Fibroblast of lung (primary cell): ENCODE results near the gene POLR2F. TPM values are rescaled to one million over a fixed set of nuclear protein-coding genes. Genes with fewer than 3 reads are reported as not detected.

Experiments
- DNase-seq, 2 donors: peaks; one replicate each; pipeline versions ENCODE4 v3.0.0 to v3.0.0-alpha.2; 2010; ENCODE audit warnings: low read depth in 2 of 2
- H2AFZ ChIP-seq: 2 replicates; pipeline ENCODE4 v1.5.1; 2012; ENCODE audit warnings: low read length, control low read depth, inconsistent platforms
- H3K27ac ChIP-seq: 2 replicates; pipeline ENCODE4 v1.5.1; 2011; ENCODE audit warnings: low read length, control low read depth; ENCODE audit not compliant: insufficient read depth
- H3K27me3 ChIP-seq: 2 replicates; pipeline ENCODE4 v1.5.1; 2011; ENCODE audit warnings: mild to moderate bottlenecking, low read length; ENCODE audit not compliant: control insufficient read depth, insufficient read depth
- H3K36me3 ChIP-seq: 2 replicates; pipeline ENCODE4 v1.5.1; 2011; ENCODE audit warnings: low read length; ENCODE audit not compliant: control insufficient read depth, insufficient read depth
- H3K4me1 ChIP-seq: 2 replicates; pipeline ENCODE4 v1.5.1; 2011; ENCODE audit warnings: low read length; ENCODE audit not compliant: control insufficient read depth, insufficient read depth; ENCODE audit errors: extremely low read depth
- H3K4me2 ChIP-seq: 2 replicates; pipeline ENCODE4 v1.5.1; 2011; ENCODE audit warnings: low read length, control low read depth; ENCODE audit not compliant: insufficient read depth; ENCODE audit errors: extremely low read depth
- H3K4me3 ChIP-seq, 4 experiments: fragments of 200-600 bp in 1 of 4; sonication (generic) in 1 of 4; replicated peaks in 1 of 4; 2 replicates each; pipeline ENCODE4 v1.5.1; 2011 to 2016; ENCODE audit warnings: low read length in 4 of 4, low read depth in 3 of 4, mild to moderate bottlenecking in 3 of 4, control low read depth in 2 of 4, inconsistent platforms in 1 of 4, mixed read lengths in 1 of 4; ENCODE audit not compliant: insufficient read depth in 1 of 4; ENCODE audit errors: control extremely low read depth in 1 of 4
- H3K79me2 ChIP-seq: 2 replicates; pipeline ENCODE4 v1.5.1; 2012; ENCODE audit warnings: mild to moderate bottlenecking, low read length, inconsistent platforms; ENCODE audit not compliant: control insufficient read depth, insufficient read depth
- H3K9ac ChIP-seq: 2 replicates; pipeline ENCODE4 v1.5.1; 2011; ENCODE audit warnings: mild to moderate bottlenecking, low read length, control low read depth; ENCODE audit not compliant: insufficient read depth
- H3K9me3 ChIP-seq: 2 replicates; pipeline ENCODE4 v1.5.1; 2012; ENCODE audit warnings: low read depth, low read length; ENCODE audit not compliant: control insufficient read depth, insufficient read depth
- H4K20me1 ChIP-seq: 2 replicates; pipeline ENCODE4 v1.5.1; 2011; ENCODE audit warnings: low read length; ENCODE audit not compliant: control insufficient read depth, insufficient read depth; ENCODE audit errors: extremely low read depth
- CTCF ChIP-seq, 2 donors: IDR thresholded peaks in 1 of 2; conservative IDR thresholded peaks in 1 of 2; 1 replicate in 1 of 2; 2 replicates in 1 of 2; pipeline ENCODE4 v1.5.1; 2011 to 2012; ENCODE audit warnings: low read length in 2 of 2, control low read depth in 1 of 2, inconsistent platforms in 1 of 2, low read depth in 1 of 2, mild to moderate bottlenecking in 1 of 2
- EZH2 ChIP-seq: IDR thresholded peaks from 2 replicates; pipeline ENCODE4 v1.5.1; 2012; ENCODE audit warnings: low read length, control low read depth, mild to moderate bottlenecking; ENCODE audit errors: missing control alignments
- polyA plus RNA-seq, 2 donors: library from polyadenylated mRNA; depleted of rRNA in 1 of 2; stranded (reverse) in 1 of 2; unstranded in 1 of 2; fragments of >200 nt; gene quantifications; 2 replicates each; pipeline ENCODE4 v1.2.1, GENCODE V29; 2011 to 2012; ENCODE audit warnings: missing spikeins in 1 of 2
- total RNA-seq: library from RNA; depleted of rRNA; stranded (reverse); fragments of >200 nt; gene quantifications from 2 replicates; pipeline ENCODE4 v1.2.1, GENCODE V29; 2014

The POLR2F gene
- total and polyA plus RNA-seq, 2 donors (not counting 1 experiment from before 2014, with no cell fraction given) = 31.9 to 82.0 TPM

- Histone ChIP-seq H2AFZ (no peak overlapping the region), H3K36me3 (no peaks in the 10 kb centered on the region), H3K4me3 (no peak overlapping the region), H3K9ac (no peak overlapping the region), H3K4me1 (no peaks in the 10 kb centered on the region), H3K27me3 (peaks cover 4% of the 10 kb centered on the region), H3K4me2 (no peak overlapping the region), H3K79me2 (no peaks in the 10 kb centered on the region), H3K27ac (no peak overlapping the region), H4K20me1 (no peaks in the 10 kb centered on the region), H3K9me3 (no peaks in the 10 kb centered on the region)
- TF ChIP-seq EZH2 = no peak
- TF ChIP-seq CTCF (conservative IDR thresholded peaks at IDR 0.05 in 1 of 2, IDR thresholded peaks at IDR 0.05 in 1 of 2; ENCODE audit: low read depth in 1 of 2, low read length in 2 of 2) = no peak
- DNase-seq = peak; percentile 53 to 85
Measured at GRCh38 chr22:37999640-38000272, 46.3 kb downstream of the POLR2F start.

DNA sequence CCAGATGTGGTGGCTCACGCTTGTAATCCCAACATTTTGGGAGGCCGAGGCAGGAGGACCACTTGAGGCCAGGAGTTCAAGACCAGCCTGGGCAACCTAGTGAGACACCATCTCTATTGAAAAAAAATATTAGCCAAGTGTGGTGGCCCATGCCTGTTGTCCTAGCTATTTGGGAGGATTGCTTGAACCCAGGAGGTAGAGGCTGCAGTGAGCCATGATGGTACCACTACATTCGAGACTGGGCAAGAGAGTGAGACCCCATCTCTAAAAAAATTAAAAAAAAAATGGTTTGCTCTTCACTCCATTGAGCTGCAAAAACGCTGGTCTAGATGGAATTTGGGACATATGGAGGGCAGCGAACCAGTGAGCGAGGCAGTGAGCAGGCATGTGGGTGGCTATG lies 52.4 kb downstream of the POLR2F start:
- Histone ChIP-seq H3K79me2 (no peaks in the 10 kb centered on the region), H3K4me2 (no peak overlapping the region), H3K9ac (no peak overlapping the region), H3K4me1 (no peaks in the 10 kb centered on the region), H3K27ac (no peak overlapping the region), H3K9me3 (no peaks in the 10 kb centered on the region), H4K20me1 (no peaks in the 10 kb centered on the region), H3K36me3 (no peaks in the 10 kb centered on the region), H2AFZ (no peak overlapping the region), H3K27me3 (no peaks in the 10 kb centered on the region), H3K4me3 (no peak overlapping the region)
- no peak for DNase-seq
- TF ChIP-seq EZH2 (no peak), CTCF (conservative IDR thresholded peaks at IDR 0.05 in 1 of 2, IDR thresholded peaks at IDR 0.05 in 1 of 2; ENCODE audit: low read depth in 1 of 2, low read length in 2 of 2) (no peak)

- Histone ChIP-seq H3K9me3 (no peaks in the 10 kb centered on the region), H2AFZ (no peak overlapping the region), H3K9ac (no peak overlapping the region), H3K27me3 (no peaks in the 10 kb centered on the region), H3K4me2 (no peak overlapping the region), H3K36me3 (no peaks in the 10 kb centered on the region), H3K4me1 (no peaks in the 10 kb centered on the region), H3K79me2 (no peaks in the 10 kb centered on the region), H4K20me1 (no peaks in the 10 kb centered on the region), H3K27ac (no peak overlapping the region), H3K4me3 (no peak overlapping the region)
- no peak for DNase-seq
- TF ChIP-seq CTCF (conservative IDR thresholded peaks at IDR 0.05 in 1 of 2, IDR thresholded peaks at IDR 0.05 in 1 of 2; ENCODE audit: low read depth in 1 of 2, low read length in 2 of 2) (no peak), EZH2 (no peak)
Measured at GRCh38 chr22:38006906-38007305, 53.4 kb downstream of the POLR2F start.
